Left lung (tissue), 10 donors: ENCODE measurements around the gene TRIM52. TPM values are rescaled to one million over a fixed set of nuclear protein-coding genes. Genes with fewer than 3 reads are reported as not detected.
A peak's percentile ranks its signal among the peaks of the same experiment; 100 is the strongest.

ENCODE experiments used
- ATAC-seq: fragments of 200-7000 bp; cut with Tn5 transposase; one replicate; pipeline ENCODE4 v1.9.1; 2020; ENCODE audit warnings: moderate library complexity
- DNase-seq, 4 donors: peaks; one replicate each; pipeline ENCODE4 v3.0.0-alpha.2; 2013 to 2020
- H3K27ac ChIP-seq, 2 donors: fragments of 200-600 bp; sonication (generic) in 1 of 2; one replicate each; pipeline versions ENCODE4 v1.5.0 to v1.8.0; 2020 to 2021
- H3K27me3 ChIP-seq, 2 donors: fragments of 200-600 bp; sonication (generic) in 1 of 2; one replicate each; pipeline versions ENCODE4 v1.5.0 to v1.8.0; 2020 to 2021
- H3K36me3 ChIP-seq, 2 donors: fragments of 200-600 bp; sonication (generic) in 1 of 2; one replicate each; pipeline versions ENCODE4 v1.5.0 to v1.8.0; 2020 to 2021
- H3K4me1 ChIP-seq, 2 donors: fragments of 200-600 bp; one replicate each; pipeline ENCODE4 v1.8.0; 2021
- H3K4me3 ChIP-seq, 2 donors: fragments of 200-600 bp; sonication (generic) in 1 of 2; one replicate each; pipeline versions ENCODE4 v1.5.0 to v1.8.0; 2020 to 2021; ENCODE audit warnings: mild to moderate bottlenecking in 1 of 2
- H3K9me3 ChIP-seq, 2 donors: fragments of 200-600 bp; sonication (generic) in 1 of 2; one replicate each; pipeline versions ENCODE4 v1.5.0 to v1.8.0; 2020 to 2021
- intact Hi-C, 2 donors: fragments of 100-400 bp; cut with DNase I; formaldehyde crosslinking; loops; one replicate each; pipeline versions ENCODE4 v1.11.2 to v1.14.2; 2022
- microRNA-seq, 2 donors: library from miRNA; unstranded; fragments of <30 nt; microRNA quantifications; one replicate each; pipeline ENCODE4, GENCODE V29; 2019
- polyA plus RNA-seq, 6 donors: library from polyadenylated mRNA; unstranded; fragments of 120-200 nt; gene quantifications; one replicate each; pipeline ENCODE4 v1.2.1, GENCODE V29; 2013; ENCODE audit not compliant: insufficient read length in 6 of 6
- total RNA-seq, 2 donors: library from RNA; stranded (reverse); fragmentation: NEBNext Ultra II Directional; extraction: Animal tissue kit (Norgen Biotek cat#: 25700); gene quantifications; one replicate each; pipeline ENCODE4 v1.2.1, GENCODE V29; 2021
- TF ChIP-seq, protein P1 (sequence below), 2 donors: fragments of 200-600 bp; sonication (generic) in 1 of 2; IDR thresholded peaks; one replicate each; pipeline versions ENCODE4 v1.5.0 to v1.8.0; 2021; ENCODE audit warnings: antibody characterized with exemption in 2 of 2
- donor health status: DM: no; HTN: yes; CAD: no.
- donor health status: DM: no; HTN: no; CAD: no.

Gene TRIM52
- total and polyA plus RNA-seq, 8 donors = 12.4 to 45.9 (median 38.3) TPM

DNA sequence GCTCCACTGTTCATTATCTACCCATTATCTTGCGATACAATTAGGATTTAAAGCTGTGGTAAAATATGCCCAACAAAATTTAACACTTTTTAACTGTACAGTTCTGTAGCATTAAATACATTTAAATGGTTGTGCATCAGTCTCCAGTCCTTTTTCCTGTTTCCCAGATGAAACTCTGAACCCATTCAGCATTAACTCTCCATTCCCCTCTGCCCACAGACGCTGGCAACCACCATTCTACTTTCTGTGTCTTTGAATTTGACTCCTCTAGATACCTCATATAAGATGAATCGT, 53.0 kb downstream of the TRIM52 start:
- intact Hi-C loops = no loop called here
- Histone ChIP-seq H3K27me3 (peaks cover 0 to 48% of the 10 kb centered on the region in 2 donors), H3K27ac (peak overlapping the region; percentile 72 to 74), H3K9me3 (no peaks in the 10 kb centered on the region), H3K4me1 (peaks cover 19 to 48% of the 10 kb centered on the region in 2 donors), H3K36me3 (no peaks in the 10 kb centered on the region), H3K4me3 (no peak overlapping the region)
- TF ChIP-seq, protein P1, sequence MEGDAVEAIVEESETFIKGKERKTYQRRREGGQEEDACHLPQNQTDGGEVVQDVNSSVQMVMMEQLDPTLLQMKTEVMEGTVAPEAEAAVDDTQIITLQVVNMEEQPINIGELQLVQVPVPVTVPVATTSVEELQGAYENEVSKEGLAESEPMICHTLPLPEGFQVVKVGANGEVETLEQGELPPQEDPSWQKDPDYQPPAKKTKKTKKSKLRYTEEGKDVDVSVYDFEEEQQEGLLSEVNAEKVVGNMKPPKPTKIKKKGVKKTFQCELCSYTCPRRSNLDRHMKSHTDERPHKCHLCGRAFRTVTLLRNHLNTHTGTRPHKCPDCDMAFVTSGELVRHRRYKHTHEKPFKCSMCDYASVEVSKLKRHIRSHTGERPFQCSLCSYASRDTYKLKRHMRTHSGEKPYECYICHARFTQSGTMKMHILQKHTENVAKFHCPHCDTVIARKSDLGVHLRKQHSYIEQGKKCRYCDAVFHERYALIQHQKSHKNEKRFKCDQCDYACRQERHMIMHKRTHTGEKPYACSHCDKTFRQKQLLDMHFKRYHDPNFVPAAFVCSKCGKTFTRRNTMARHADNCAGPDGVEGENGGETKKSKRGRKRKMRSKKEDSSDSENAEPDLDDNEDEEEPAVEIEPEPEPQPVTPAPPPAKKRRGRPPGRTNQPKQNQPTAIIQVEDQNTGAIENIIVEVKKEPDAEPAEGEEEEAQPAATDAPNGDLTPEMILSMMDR (IDR thresholded peaks at IDR 0.05) = no peak
- DNase-seq (no peak), ATAC-seq (no peak)

GRCh38 chr5:181207214-181207959, 53.6 kb downstream of the TRIM52 start:
- Histone ChIP-seq H3K9me3 (no peaks in the 10 kb centered on the region), H3K4me3 (peak overlapping the region; percentile 40 to 56), H3K27me3 (peaks cover 0 to 48% of the 10 kb centered on the region in 2 donors), H3K27ac (peak overlapping the region; percentile 72 to 74), H3K36me3 (no peaks in the 10 kb centered on the region), H3K4me1 (peaks cover 19 to 52% of the 10 kb centered on the region in 2 donors)
- DNase-seq (peak; percentile 74 to 85 (median 78)), ATAC-seq (peak; percentile 46)
- intact Hi-C loops = no loop called here
- TF ChIP-seq, protein P1 (IDR thresholded peaks at IDR 0.05) = no peak

DNA sequence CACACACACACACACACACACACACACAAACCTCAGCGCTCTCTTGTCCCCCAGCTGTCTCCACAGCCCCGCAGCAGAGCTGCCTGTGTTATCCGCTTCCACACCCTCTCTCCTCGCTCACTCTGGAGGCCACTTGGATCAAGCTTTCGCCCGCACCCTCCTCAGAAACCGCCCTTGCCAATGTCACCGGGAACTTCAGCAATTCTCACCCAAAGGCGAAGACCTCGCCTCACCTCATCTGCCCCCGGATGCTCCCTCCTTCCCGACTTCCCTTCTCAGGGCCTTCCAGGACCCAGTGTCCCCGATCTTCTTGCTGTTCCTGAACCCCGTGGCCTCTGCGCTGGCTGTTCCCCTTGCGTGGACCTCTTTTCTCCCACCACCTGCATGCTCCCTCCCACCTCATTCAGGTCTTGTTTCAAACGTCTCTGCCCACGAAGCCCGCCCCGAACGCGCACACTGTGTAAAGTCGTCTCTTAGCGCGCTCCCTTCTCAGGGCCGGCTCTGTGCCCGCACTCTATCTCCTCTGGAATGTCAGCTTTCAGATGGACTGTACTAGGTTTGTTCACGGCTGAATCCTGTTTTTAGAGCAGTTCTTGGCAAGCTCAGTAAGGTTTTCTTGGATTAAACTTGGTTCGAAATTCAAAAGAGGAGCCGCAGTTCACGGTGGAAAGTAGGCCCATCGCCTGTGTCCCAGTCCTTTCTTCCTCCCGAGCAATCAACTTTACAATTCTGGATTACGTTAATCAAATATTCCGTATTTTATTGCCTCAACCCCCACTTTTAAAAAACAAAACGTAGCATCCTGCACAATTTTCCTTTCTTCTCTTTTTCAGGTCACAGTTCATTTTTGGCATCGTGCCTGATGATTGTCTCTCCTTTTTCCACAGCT, 54.9 kb downstream of the TRIM52 start:
- DNase-seq (peak in 2 of 4 donors; percentile 35 to 45), ATAC-seq (peak; percentile 7)
- H3K9me3 ChIP-seq = no peaks in the 10 kb centered on the region
- intact Hi-C loops = no loop called here
- TF ChIP-seq, protein P1 (IDR thresholded peaks at IDR 0.05) = no peak
- H3K36me3 ChIP-seq = no peaks in the 10 kb centered on the region
- peaks cover 0 to 48% of the 10 kb centered on the region in 2 donors for H3K27me3 ChIP-seq
- peaks cover 19 to 52% of the 10 kb centered on the region in 2 donors for H3K4me1 ChIP-seq
- H3K4me3 ChIP-seq = peak overlapping the region; percentile 40 to 56
- peak overlapping the region in 1 of 2 donors; percentile 74 for H3K27ac ChIP-seq

Small RNAs within 50 kb of the gene (microRNA-seq; reads per million reads assigned to microRNA genes)
- 0.27 to 0.50 reads per million in 2 donors for gene MIR4638

Other genes with a start within 250 kb of the TRIM52 start
- gene BTNL9, start 220.9 kb downstream of the TRIM52 start, total RNA-seq = 10 to 100 TPM; 15.9 to 56.1 TPM
- 10 to 100 TPM; 11.0 to 27.9 (median 17.7) TPM for gene BTNL9, start 220.9 kb downstream of the TRIM52 start, polyA plus RNA-seq
- not detected for gene OR2V1, start 130.0 kb downstream of the TRIM52 start, total RNA-seq
- gene OR2V1, start 130.0 kb downstream of the TRIM52 start, polyA plus RNA-seq = under 1 TPM in 2 of 6 donors, not detected in 4; 0.06 TPM
- not detected for gene OR2V2, start 113.6 kb downstream of the TRIM52 start, total RNA-seq
- under 1 TPM in 4 of 6 donors, not detected in 2; 0.03 to 0.06 (median 0.04) TPM for gene OR2V2, start 113.6 kb downstream of the TRIM52 start, polyA plus RNA-seq
- 1 to 10 TPM; 4.3 to 5.7 TPM for gene TRIM7, start 55.9 kb downstream of the TRIM52 start, total RNA-seq
- gene TRIM7, start 55.9 kb downstream of the TRIM52 start, polyA plus RNA-seq = under 1 TPM; 0.30 to 0.43 (median 0.39) TPM
- gene TRIM41, start 37.9 kb downstream of the TRIM52 start, total RNA-seq = 10 to 100 TPM; 24.2 to 24.5 TPM
- 10 to 100 TPM; 24.9 to 27.6 (median 26.6) TPM for gene TRIM41, start 37.9 kb downstream of the TRIM52 start, polyA plus RNA-seq
- gene RACK1, start 17.2 kb downstream of the TRIM52 start, total RNA-seq = 1,000 to 10,000 TPM; 1,244 to 1,308 TPM
- 1,000 to 10,000 TPM; 2,652 to 3,083 (median 2,991) TPM for gene RACK1, start 17.2 kb downstream of the TRIM52 start, polyA plus RNA-seq
- not detected for gene OR4F3, start 106.1 kb upstream of the TRIM52 start, total RNA-seq
- under 1 TPM in 1 of 6 donors, not detected in 5; 0.18 TPM for gene OR4F3, start 106.1 kb upstream of the TRIM52 start, polyA plus RNA-seq